GM12878 (cell line): ENCODE data around the gene PNPO. TPM values are rescaled to one million over a fixed set of nuclear protein-coding genes. Genes with fewer than 3 reads are reported as not detected.

ENCODE experiments used
- ATAC-seq: fragments of 200-7000 bp; cut with Tn5 transposase; 3 replicates; pipeline ENCODE4 v1.9.1; 2020; ENCODE audit warnings: mild to moderate bottlenecking, moderate library complexity
- BruUV-seq: library from RNA; stranded (reverse); fragments of 400-500 nt; replicated peaks from 2 replicates; lab custom pipeline; 2021; lab: Mats Ljungman, UMichigan
- CTCF ChIA-PET: fragments of 300-600 bp; sonication (Branson Sonifier 250); formaldehyde crosslinking; extraction: SDS; loops from one replicate; lab custom pipeline; 2021; ENCODE audit warnings: inconsistent platforms; lab: Yijun Ruan, JAX
- POLR2A ChIA-PET: fragments of 350-600 bp; formaldehyde crosslinking; extraction: SDS; loops from one replicate; lab custom pipeline; 2021; ENCODE audit warnings: inconsistent platforms; lab: Charles Lee
- RAD21 ChIA-PET: fragments of 300-600 bp; sonication (Branson Sonifier 250); formaldehyde crosslinking; loops from one replicate; lab custom pipeline; 2023; ENCODE audit warnings: antibody characterized with exemption; ENCODE audit not compliant: unreplicated experiment; lab: Charles Lee
- SMC1A ChIA-PET: fragments of 300-600 bp; sonication (Branson Sonifier 250); formaldehyde crosslinking; loops from one replicate; lab custom pipeline; 2023; ENCODE audit not compliant: unreplicated experiment, uncharacterized antibody; lab: Charles Lee
- DNase-seq: peaks from one replicate; pipeline ENCODE4 v3.0.0-alpha.2; 2011; ENCODE audit warnings: low read depth, low spot score
- FAIRE-seq: peaks from 3 replicates; lab custom pipeline; 2011; peaks lifted over from hg19 to GRCh38; lab: Jason Lieb, UNC
- H2AFZ ChIP-seq: 2 replicates; pipeline ENCODE4 v1.6.0; 2011; ENCODE audit warnings: low read depth, low read length, control low read depth; ENCODE audit not compliant: control insufficient read depth
- H3K27ac ChIP-seq: 2 replicates; pipeline ENCODE4 v1.5.1; 2011; ENCODE audit warnings: control low read depth; ENCODE audit not compliant: control insufficient read depth, insufficient read depth
- H3K27me3 ChIP-seq, 2 experiments: replicated peaks in 1 of 2; 2 replicates each; pipeline versions ENCODE4 v1.6.0 to v1.6.1; 2011; ENCODE audit warnings: low read length in 1 of 2; ENCODE audit not compliant: control insufficient read depth in 2 of 2, insufficient read depth in 2 of 2
- H3K36me3 ChIP-seq, 2 experiments: 2 replicates each; pipeline ENCODE4 v1.5.1; 2011; ENCODE audit warnings: low read length in 1 of 2; ENCODE audit not compliant: control insufficient read depth in 2 of 2, insufficient read depth in 2 of 2
- H3K4me1 ChIP-seq: 2 replicates; pipeline ENCODE4 v1.6.1; 2011; ENCODE audit warnings: mild to moderate bottlenecking, low read length, moderate library complexity, mixed read lengths; ENCODE audit not compliant: control insufficient read depth, insufficient read depth
- H3K4me2 ChIP-seq: 2 replicates; pipeline ENCODE4 v1.6.0; 2011; ENCODE audit warnings: control low read depth; ENCODE audit not compliant: control insufficient read depth, insufficient read depth
- H3K4me3 ChIP-seq: fragments of 200-600 bp; sonication (generic); 2 replicates; pipeline ENCODE4 v1.5.1; 2016
- H3K79me2 ChIP-seq: 2 replicates; pipeline ENCODE4 v1.6.0; 2011; ENCODE audit warnings: low read length; ENCODE audit not compliant: control insufficient read depth, insufficient read depth
- H3K9ac ChIP-seq: 2 replicates; pipeline ENCODE4 v1.8.0; 2011; ENCODE audit warnings: low read length, control low read depth, mixed read lengths; ENCODE audit not compliant: control insufficient read depth, insufficient read depth
- H3K9me3 ChIP-seq: replicated peaks from 3 replicates; pipeline ENCODE4 v1.5.1; 2011; ENCODE audit warnings: mild to moderate bottlenecking, low read length; ENCODE audit not compliant: control insufficient read depth, insufficient read depth
- H4K20me1 ChIP-seq: 2 replicates; pipeline ENCODE4 v1.6.0; 2011; ENCODE audit not compliant: control insufficient read depth, insufficient read depth
- IKZF1 ChIP-seq: fragments of 450-650 bp; conservative IDR thresholded peaks from 2 replicates; pipeline ENCODE4 v1.6.1; 2017; ENCODE audit warnings: antibody characterized with exemption, mild to moderate bottlenecking
- JUND ChIP-seq: IDR thresholded peaks from 2 replicates; pipeline ENCODE4 v1.6.1; 2012; ENCODE audit warnings: low read depth, mild to moderate bottlenecking, low read length, improper control_type of control experiment, moderate library complexity
- MEF2A ChIP-seq: IDR thresholded peaks from 2 replicates; pipeline ENCODE4 v1.6.1; 2011; ENCODE audit warnings: low read depth, mild to moderate bottlenecking, low read length, moderate library complexity; ENCODE audit not compliant: insufficient read depth
- MEF2B ChIP-seq: fragments of 450-650 bp; IDR thresholded peaks from 2 replicates; pipeline ENCODE4 v1.6.1; 2018; ENCODE audit warnings: mild to moderate bottlenecking, moderate library complexity; ENCODE audit not compliant: partially characterized antibody, poor library complexity, severe bottlenecking
- MTA2 ChIP-seq: fragments of 450-650 bp; IDR thresholded peaks from 2 replicates; pipeline ENCODE4 v1.6.1; 2016; ENCODE audit warnings: low read depth, mild to moderate bottlenecking, moderate library complexity
- NFIC ChIP-seq: IDR thresholded peaks from 2 replicates; pipeline ENCODE4 v1.6.1; 2012; ENCODE audit warnings: low read depth, mild to moderate bottlenecking, inconsistent platforms, low read length, moderate library complexity
- PAX8 ChIP-seq: fragments of 450-650 bp; IDR thresholded peaks from 2 replicates; pipeline ENCODE4 v1.6.1; 2017; ENCODE audit warnings: mild to moderate bottlenecking, moderate library complexity
- SPI1 ChIP-seq: IDR thresholded peaks from 2 replicates; pipeline ENCODE4 v1.6.1; 2011; ENCODE audit warnings: low read depth, mild to moderate bottlenecking, low read length, moderate library complexity, borderline replicate concordance; ENCODE audit not compliant: insufficient read depth
- SREBF1 ChIP-seq: IDR thresholded peaks from 2 replicates; pipeline ENCODE4 v1.6.1; 2012; ENCODE audit warnings: mild to moderate bottlenecking, low read length
- SRF ChIP-seq, 2 experiments: IDR thresholded peaks; 2 replicates each; pipeline ENCODE4 v1.6.1; 2011; ENCODE audit warnings: low read depth in 2 of 2, low read length in 2 of 2, mild to moderate bottlenecking in 1 of 2, moderate library complexity in 1 of 2
- STAT1 ChIP-seq: fragments of 450-650 bp; conservative IDR thresholded peaks from 2 replicates; pipeline ENCODE4 v1.6.1; 2014; ENCODE audit warnings: antibody characterized with exemption, mild to moderate bottlenecking
- ZNF207 ChIP-seq: fragments of 450-650 bp; IDR thresholded peaks from 2 replicates; pipeline ENCODE4 v1.6.1; 2014; ENCODE audit warnings: antibody characterized with exemption, mild to moderate bottlenecking, borderline replicate concordance
- ZSCAN29 ChIP-seq: fragments of 450-650 bp; IDR thresholded peaks from 2 replicates; pipeline ENCODE4 v1.6.1; 2017; ENCODE audit warnings: mild to moderate bottlenecking, moderate library complexity
- WGBS: methylation state at CpG from one replicate; pipeline ENCODE4 v1.1.6; 2016; ENCODE audit warnings: low lambda C conversion rate; ENCODE audit not compliant: insufficient replicate concordance, insufficient coverage; ENCODE audit errors: missing lambda C conversion rate; 5-methylcytosine and 5-hydroxymethylcytosine counted together
- in situ Hi-C: fragments of 300-500 bp; cut with MboI; formaldehyde crosslinking; loops from 9 replicates; pipeline ENCODE4 v1.14.3; 2018; ENCODE audit warnings: mixed read lengths
- intact Hi-C: fragments of 100-400 bp; cut with micrococcal nuclease; formaldehyde crosslinking; loops from one replicate; pipeline ENCODE4 v1.14.2; 2022; ENCODE audit not compliant: unreplicated experiment
- polyA plus RNA-seq, 11 experiments: library from polyadenylated mRNA; depleted of rRNA in 4 of 11; unstranded in 6 of 11; stranded (reverse) in 5 of 11; fragments of >200 nt; fragmentation: Nextera tagmentation in 4 of 11; fragmentation: Illumina TruSeq in 1 of 11; extraction: Ambion mirVana in 4 of 11; extraction: Trizol in 1 of 11; gene quantifications; 1 replicate in 1 of 11; 2 replicates in 10 of 11; pipeline versions ENCODE4 v1.2.1 to v1.2.3, GENCODE V29; 2011 to 2016; ENCODE audit warnings: inconsistent platforms in 2 of 11, missing spikeins in 2 of 11, low read depth in 1 of 11
- total RNA-seq, 4 experiments: library from RNA; depleted of rRNA in 3 of 4; stranded (reverse); fragments of >200 nt in 3 of 4; fragmentation: Illumina TruSeq in 1 of 4; extraction: Trizol in 1 of 4; gene quantifications; 2 replicates each; pipeline versions ENCODE4 v1.2.1 to v1.2.3, GENCODE V29; 2013 to 2021
- TF ChIP-seq, protein P1 (sequence below): fragments of 150-350 bp; IDR thresholded peaks from 2 replicates; pipeline ENCODE4 v1.6.1; 2014; ENCODE audit warnings: mild to moderate bottlenecking, low read depth, low read length
- TF ChIP-seq, protein P2 (sequence below): fragments of 450-650 bp; IDR thresholded peaks from 2 replicates; pipeline ENCODE4 v1.6.1; 2017; ENCODE audit warnings: mild to moderate bottlenecking
- TF ChIP-seq, protein P3 (sequence below): fragments of 450-650 bp; IDR thresholded peaks from 2 replicates; pipeline ENCODE4 v1.6.1; 2017; ENCODE audit warnings: mild to moderate bottlenecking, moderate library complexity

PNPO gene
- total and polyA plus RNA-seq, 10 of the 15 experiments (the other 5 are each of a cell fraction or from before 2014, with no cell fraction given) = 13.9 to 52.6 (median 37.3) TPM

DNA sequence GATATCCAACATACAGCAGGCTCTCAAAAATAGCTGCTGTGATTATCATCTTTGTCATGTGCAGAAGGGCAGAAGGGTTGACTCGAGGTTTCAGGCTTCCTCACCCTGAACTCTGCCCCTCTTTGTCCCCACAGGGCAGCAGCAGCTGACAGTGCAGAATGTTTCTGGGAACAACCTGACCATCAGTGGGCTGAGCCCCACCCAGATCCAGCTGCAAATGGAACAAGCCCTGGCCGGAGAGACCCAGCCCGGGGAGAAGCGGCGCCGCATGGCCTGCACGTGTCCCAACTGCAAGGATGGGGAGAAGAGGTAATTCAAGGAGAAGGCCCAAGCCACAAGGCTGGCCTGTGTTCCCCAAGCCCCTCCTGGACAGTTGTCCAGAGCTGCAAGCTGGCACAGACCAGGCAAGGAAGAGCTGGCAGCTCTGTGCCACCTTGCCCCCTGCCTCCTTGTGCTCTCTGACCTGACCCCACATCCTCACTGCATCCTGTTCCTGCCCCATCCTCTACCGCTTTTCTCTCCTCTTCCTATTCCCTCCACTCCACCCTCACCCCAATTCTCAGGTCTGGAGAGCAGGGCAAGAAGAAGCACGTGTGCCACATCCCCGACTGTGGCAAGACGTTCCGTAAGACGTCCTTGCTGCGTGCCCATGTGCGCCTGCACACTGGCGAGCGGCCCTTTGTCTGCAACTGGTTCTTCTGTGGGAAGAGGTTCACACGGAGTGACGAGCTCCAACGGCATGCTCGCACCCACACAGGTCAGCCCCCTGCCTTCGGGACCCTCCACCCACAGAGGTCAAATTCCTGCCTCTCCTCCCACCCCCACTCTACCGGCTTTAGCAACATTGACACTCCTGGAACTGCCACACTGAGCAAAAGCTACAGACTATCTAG, 16.3 kb upstream of the PNPO start:
- Histone ChIP-seq H3K9ac (no peak overlapping the region), H2AFZ (no peak overlapping the region), H3K4me1 (no peaks in the 10 kb centered on the region), H3K36me3 (peaks cover 4 to 10% of the 10 kb centered on the region in 2 experiments; a peak in 3 of 4 replicates), H3K9me3 (no peaks in the 10 kb centered on the region), H4K20me1 (no peaks in the 10 kb centered on the region), H3K79me2 (no peaks in the 10 kb centered on the region), H3K4me3 (no peak overlapping the region), H3K27ac (no peak overlapping the region), H3K4me2 (no peak overlapping the region), H3K27me3 (no peaks in the 10 kb centered on the region)
- SMC1A ChIA-PET = interaction anchor here (0.5 kb wide), 1 partner anchor 512 kb away, joined by 3 read pairs; no protein-coding TSS in a partner anchor
- DNase-seq (no peak), FAIRE-seq (no peak), ATAC-seq (no peak)
- CTCF ChIA-PET = interaction anchor here (1.0 kb wide), 2 partner anchors 13 to 16 kb away, joined by 3 to 7 read pairs; partner anchors contain the start of gene PNPO
- in situ Hi-C loops = no loop called here
- POLR2A ChIA-PET = interaction anchor here (0.7 to 0.8 kb wide), 2 partner anchors 30 to 1049 kb away, joined by 3 to 4 read pairs; partner anchors contain the start of gene SP2
- intact Hi-C loops = no loop called here
- 93% methylated on average over 23 of the region's 23 CpGs for WGBS
- BruUV-seq = no TSS peak
- TF ChIP-seq STAT1 (no peak), MEF2B (no peak), MEF2A (no peak), SPI1 (no peak), SREBF1 (no peak), MTA2 (no peak), ZSCAN29 (no peak), ZNF207 (no peak), NFIC (no peak), IKZF1 (no peak), PAX8 (no peak), JUND (no peak), SRF (IDR thresholded peaks at IDR 0.05; ENCODE audit: low read depth in 2 of 2, low read length in 2 of 2) (no peak)
- TF ChIP-seq, protein P1, sequence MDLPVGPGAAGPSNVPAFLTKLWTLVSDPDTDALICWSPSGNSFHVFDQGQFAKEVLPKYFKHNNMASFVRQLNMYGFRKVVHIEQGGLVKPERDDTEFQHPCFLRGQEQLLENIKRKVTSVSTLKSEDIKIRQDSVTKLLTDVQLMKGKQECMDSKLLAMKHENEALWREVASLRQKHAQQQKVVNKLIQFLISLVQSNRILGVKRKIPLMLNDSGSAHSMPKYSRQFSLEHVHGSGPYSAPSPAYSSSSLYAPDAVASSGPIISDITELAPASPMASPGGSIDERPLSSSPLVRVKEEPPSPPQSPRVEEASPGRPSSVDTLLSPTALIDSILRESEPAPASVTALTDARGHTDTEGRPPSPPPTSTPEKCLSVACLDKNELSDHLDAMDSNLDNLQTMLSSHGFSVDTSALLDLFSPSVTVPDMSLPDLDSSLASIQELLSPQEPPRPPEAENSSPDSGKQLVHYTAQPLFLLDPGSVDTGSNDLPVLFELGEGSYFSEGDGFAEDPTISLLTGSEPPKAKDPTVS = no peak
- TF ChIP-seq, protein P2, sequence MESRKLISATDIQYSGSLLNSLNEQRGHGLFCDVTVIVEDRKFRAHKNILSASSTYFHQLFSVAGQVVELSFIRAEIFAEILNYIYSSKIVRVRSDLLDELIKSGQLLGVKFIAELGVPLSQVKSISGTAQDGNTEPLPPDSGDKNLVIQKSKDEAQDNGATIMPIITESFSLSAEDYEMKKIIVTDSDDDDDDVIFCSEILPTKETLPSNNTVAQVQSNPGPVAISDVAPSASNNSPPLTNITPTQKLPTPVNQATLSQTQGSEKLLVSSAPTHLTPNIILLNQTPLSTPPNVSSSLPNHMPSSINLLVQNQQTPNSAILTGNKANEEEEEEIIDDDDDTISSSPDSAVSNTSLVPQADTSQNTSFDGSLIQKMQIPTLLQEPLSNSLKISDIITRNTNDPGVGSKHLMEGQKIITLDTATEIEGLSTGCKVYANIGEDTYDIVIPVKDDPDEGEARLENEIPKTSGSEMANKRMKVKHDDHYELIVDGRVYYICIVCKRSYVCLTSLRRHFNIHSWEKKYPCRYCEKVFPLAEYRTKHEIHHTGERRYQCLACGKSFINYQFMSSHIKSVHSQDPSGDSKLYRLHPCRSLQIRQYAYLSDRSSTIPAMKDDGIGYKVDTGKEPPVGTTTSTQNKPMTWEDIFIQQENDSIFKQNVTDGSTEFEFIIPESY = no peak
- TF ChIP-seq, protein P3, sequence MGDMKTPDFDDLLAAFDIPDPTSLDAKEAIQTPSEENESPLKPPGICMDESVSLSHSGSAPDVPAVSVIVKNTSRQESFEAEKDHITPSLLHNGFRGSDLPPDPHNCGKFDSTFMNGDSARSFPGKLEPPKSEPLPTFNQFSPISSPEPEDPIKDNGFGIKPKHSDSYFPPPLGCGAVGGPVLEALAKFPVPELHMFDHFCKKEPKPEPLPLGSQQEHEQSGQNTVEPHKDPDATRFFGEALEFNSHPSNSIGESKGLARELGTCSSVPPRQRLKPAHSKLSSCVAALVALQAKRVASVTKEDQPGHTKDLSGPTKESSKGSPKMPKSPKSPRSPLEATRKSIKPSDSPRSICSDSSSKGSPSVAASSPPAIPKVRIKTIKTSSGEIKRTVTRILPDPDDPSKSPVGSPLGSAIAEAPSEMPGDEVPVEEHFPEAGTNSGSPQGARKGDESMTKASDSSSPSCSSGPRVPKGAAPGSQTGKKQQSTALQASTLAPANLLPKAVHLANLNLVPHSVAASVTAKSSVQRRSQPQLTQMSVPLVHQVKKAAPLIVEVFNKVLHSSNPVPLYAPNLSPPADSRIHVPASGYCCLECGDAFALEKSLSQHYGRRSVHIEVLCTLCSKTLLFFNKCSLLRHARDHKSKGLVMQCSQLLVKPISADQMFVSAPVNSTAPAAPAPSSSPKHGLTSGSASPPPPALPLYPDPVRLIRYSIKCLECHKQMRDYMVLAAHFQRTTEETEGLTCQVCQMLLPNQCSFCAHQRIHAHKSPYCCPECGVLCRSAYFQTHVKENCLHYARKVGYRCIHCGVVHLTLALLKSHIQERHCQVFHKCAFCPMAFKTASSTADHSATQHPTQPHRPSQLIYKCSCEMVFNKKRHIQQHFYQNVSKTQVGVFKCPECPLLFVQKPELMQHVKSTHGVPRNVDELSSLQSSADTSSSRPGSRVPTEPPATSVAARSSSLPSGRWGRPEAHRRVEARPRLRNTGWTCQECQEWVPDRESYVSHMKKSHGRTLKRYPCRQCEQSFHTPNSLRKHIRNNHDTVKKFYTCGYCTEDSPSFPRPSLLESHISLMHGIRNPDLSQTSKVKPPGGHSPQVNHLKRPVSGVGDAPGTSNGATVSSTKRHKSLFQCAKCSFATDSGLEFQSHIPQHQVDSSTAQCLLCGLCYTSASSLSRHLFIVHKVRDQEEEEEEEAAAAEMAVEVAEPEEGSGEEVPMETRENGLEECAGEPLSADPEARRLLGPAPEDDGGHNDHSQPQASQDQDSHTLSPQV = no peak
- RAD21 ChIA-PET = no interaction called here
